B cell (primary cell): ENCODE measurements around the gene RALY. TPM values are rescaled to one million over a fixed set of nuclear protein-coding genes. Genes with fewer than 3 reads are reported as not detected.

ENCODE experiments used
- ATAC-seq: fragments of 200-7000 bp; cut with Tn5 transposase; one replicate; pipeline ENCODE4 v1.10.0; 2021; ENCODE audit warnings: low read depth, mild to moderate bottlenecking, moderate number of reproducible peaks, moderate library complexity
- CTCF ChIA-PET: fragments of 350-600 bp; sonication (Branson Sonifier 250); formaldehyde crosslinking; loops from one replicate; lab custom pipeline; 2021; ENCODE audit warnings: antibody characterized with exemption, inconsistent platforms; lab: Charles Lee
- POLR2A ChIA-PET: fragments of 350-600 bp; sonication (Branson Sonifier 250); formaldehyde crosslinking; loops from one replicate; lab custom pipeline; 2021; ENCODE audit warnings: antibody characterized with exemption; lab: Charles Lee
- DNase-seq: peaks from one replicate; pipeline ENCODE4 v3.0.0; 2013
- H2AFZ ChIP-seq: 2 replicates; pipeline ENCODE4 v1.6.1; 2012; ENCODE audit warnings: mild to moderate bottlenecking, low read depth, low read length; ENCODE audit not compliant: insufficient read depth, poor library complexity, severe bottlenecking
- H3K27ac ChIP-seq, 2 donors: 1 replicate in 1 of 2; 2 replicates in 1 of 2; pipeline ENCODE4 v1.5.1; 2012 to 2013; ENCODE audit warnings: low read length in 2 of 2, mild to moderate bottlenecking in 2 of 2, moderate library complexity in 1 of 2
- H3K27me3 ChIP-seq, 4 experiments: fragments of 200-600 bp in 1 of 4; sonication (generic) in 1 of 4; replicated peaks in 1 of 4; 1 replicate in 2 of 4; 2 replicates in 2 of 4; pipeline versions ENCODE4 v1.6.1 to v1.7.0; 2013 to 2016; ENCODE audit warnings: low read length in 3 of 4, mild to moderate bottlenecking in 2 of 4, mixed read lengths in 1 of 4, moderate library complexity in 1 of 4; ENCODE audit not compliant: insufficient read depth in 4 of 4, control insufficient read depth in 3 of 4; ENCODE audit errors: control extremely low read depth in 1 of 4
- H3K36me3 ChIP-seq, 2 experiments: replicated peaks in 1 of 2; 1 replicate in 1 of 2; 2 replicates in 1 of 2; pipeline versions ENCODE4 v1.6.1 to v1.7.1; 2013; ENCODE audit warnings: low read length in 1 of 2; ENCODE audit not compliant: insufficient read depth in 2 of 2, control insufficient read depth in 1 of 2; ENCODE audit errors: control extremely low read depth in 1 of 2, extremely low read depth in 1 of 2
- H3K4me1 ChIP-seq, 2 donors: fragments of 200-600 bp in 1 of 2; sonication (generic) in 1 of 2; 1 replicate in 1 of 2; 2 replicates in 1 of 2; pipeline versions ENCODE4 v1.5.1 to v1.6.1; 2013 to 2017; ENCODE audit warnings: low read length in 2 of 2; ENCODE audit not compliant: control insufficient read depth in 2 of 2, insufficient read depth in 2 of 2
- H3K4me2 ChIP-seq: replicated peaks from 2 replicates; pipeline ENCODE3; 2012; ENCODE audit warnings: mild to moderate bottlenecking, low read depth, low read length; ENCODE audit not compliant: poor library complexity, severe bottlenecking
- H3K4me3 ChIP-seq, 5 experiments: fragments of 200-600 bp in 1 of 5; sonication (generic) in 1 of 5; 1 replicate in 3 of 5; 2 replicates in 2 of 5; pipeline versions ENCODE4 v1.5.1 to v1.7.0; 2011 to 2016; ENCODE audit warnings: low read length in 4 of 5, mild to moderate bottlenecking in 4 of 5, low read depth in 2 of 5, control low read depth in 1 of 5, moderate library complexity in 1 of 5; ENCODE audit not compliant: insufficient read depth in 1 of 5; ENCODE audit errors: control extremely low read depth in 1 of 5, extremely low read depth in 1 of 5
- H3K79me2 ChIP-seq: fragments of 200-600 bp; sonication (generic); one replicate; pipeline ENCODE4 v1.6.0; 2016; ENCODE audit warnings: low read length; ENCODE audit not compliant: control insufficient read depth, insufficient read depth
- H3K9ac ChIP-seq: fragments of 200-600 bp; sonication (generic); 2 replicates; pipeline ENCODE4 v1.6.1; 2017; ENCODE audit warnings: mild to moderate bottlenecking, low read length, moderate library complexity
- H3K9me3 ChIP-seq, 3 donors: one replicate each; pipeline versions ENCODE4 v1.6.1 to v1.7.1; 2013; ENCODE audit warnings: low read length in 2 of 3; ENCODE audit not compliant: control insufficient read depth in 2 of 3, insufficient read depth in 1 of 3; ENCODE audit errors: control extremely low read depth in 1 of 3
- H4K20me1 ChIP-seq: 2 replicates; pipeline ENCODE4 v1.6.0; 2012; ENCODE audit warnings: mild to moderate bottlenecking, low read length; ENCODE audit not compliant: insufficient read depth, control insufficient read depth, poor library complexity, severe bottlenecking
- H3K27ac Mint-ChIP-seq: one replicate; pipeline ENCODE4 v1.8.0; 2021; ENCODE audit warnings: mixed read lengths
- H3K27me3 Mint-ChIP-seq: one replicate; pipeline ENCODE4 v1.8.0; 2021; ENCODE audit warnings: mixed read lengths
- H3K4me1 Mint-ChIP-seq: one replicate; pipeline ENCODE4 v1.8.0; 2021; ENCODE audit warnings: mixed read lengths
- H3K4me3 Mint-ChIP-seq: one replicate; pipeline ENCODE4 v1.8.0; 2021; ENCODE audit warnings: mixed read lengths
- H3K9me3 Mint-ChIP-seq: one replicate; pipeline ENCODE4 v1.8.0; 2022; ENCODE audit warnings: mixed read lengths; ENCODE audit not compliant: insufficient read depth
- EZH2 ChIP-seq: IDR thresholded peaks from 2 replicates; pipeline ENCODE4 v1.6.1; 2012; ENCODE audit warnings: borderline replicate concordance, low read depth, mild to moderate bottlenecking, moderate library complexity, low read length; ENCODE audit not compliant: insufficient read depth, poor library complexity, severe bottlenecking
- WGBS: methylation state at CpG from one replicate; pipeline ENCODE4 v1.1.5; 2013; ENCODE audit warnings: missing lambda C conversion rate; ENCODE audit not compliant: insufficient coverage; 5-methylcytosine and 5-hydroxymethylcytosine counted together
- intact Hi-C: fragments of 100-400 bp; cut with micrococcal nuclease; formaldehyde crosslinking; loops from one replicate; pipeline ENCODE4 v1.10.0; 2022
- polyA plus RNA-seq: library from polyadenylated mRNA; depleted of rRNA; stranded (reverse); fragments of >200 nt; gene quantifications from 2 replicates; pipeline ENCODE4 v1.2.3, GENCODE V29; 2012
- total RNA-seq, 2 donors: library from RNA; stranded (reverse); fragments of 120-200 nt in 1 of 2; gene quantifications; 1 replicate in 1 of 2; 2 replicates in 1 of 2; pipeline versions ENCODE4 v1.2.3 to v1.2.4, GENCODE V29; 2013 to 2022
- TF ChIP-seq, protein P1 (sequence below): fragments of 200-600 bp; IDR thresholded peaks from one replicate; pipeline ENCODE4 v1.8.0; 2022; ENCODE audit warnings: antibody characterized with exemption, mild to moderate bottlenecking

RALY gene
- total and polyA plus RNA-seq, 2 donors (not counting 1 experiment from before 2014, with no cell fraction given): 89.8 to 94.4 TPM

DNA sequence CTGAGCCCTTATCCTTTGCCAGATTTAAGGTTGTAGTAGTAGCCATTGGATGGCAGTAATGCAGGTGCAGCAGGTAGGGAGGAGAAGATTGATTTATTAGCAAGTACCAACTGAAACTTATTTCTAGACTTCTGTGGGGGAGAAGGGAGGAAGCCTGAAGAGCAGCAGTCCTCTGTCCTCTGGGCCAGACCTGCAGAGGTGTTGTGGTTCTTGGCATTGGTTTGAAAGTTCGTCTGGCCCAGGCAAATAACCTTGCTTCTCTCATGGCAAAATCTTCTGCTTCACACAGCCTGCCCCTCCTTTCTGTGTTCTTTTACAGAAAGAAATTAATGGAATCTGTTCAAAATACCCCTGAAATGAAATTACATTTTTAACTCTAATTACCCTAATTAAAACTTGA is 24.5 kb downstream of the RALY start:
- intact Hi-C loops: no loop called here
- no peak overlapping the region for H3K9ac ChIP-seq
- Mint-ChIP-seq H3K4me1 (peaks cover 83% of the 10 kb centered on the region), H3K9me3 (no peaks in the 10 kb centered on the region), H3K27ac (peak overlapping the region; percentile 23), H3K4me3 (no peak overlapping the region), H3K27me3 (no peaks in the 10 kb centered on the region)
- DNase-seq: no peak
- TF ChIP-seq, protein P1, sequence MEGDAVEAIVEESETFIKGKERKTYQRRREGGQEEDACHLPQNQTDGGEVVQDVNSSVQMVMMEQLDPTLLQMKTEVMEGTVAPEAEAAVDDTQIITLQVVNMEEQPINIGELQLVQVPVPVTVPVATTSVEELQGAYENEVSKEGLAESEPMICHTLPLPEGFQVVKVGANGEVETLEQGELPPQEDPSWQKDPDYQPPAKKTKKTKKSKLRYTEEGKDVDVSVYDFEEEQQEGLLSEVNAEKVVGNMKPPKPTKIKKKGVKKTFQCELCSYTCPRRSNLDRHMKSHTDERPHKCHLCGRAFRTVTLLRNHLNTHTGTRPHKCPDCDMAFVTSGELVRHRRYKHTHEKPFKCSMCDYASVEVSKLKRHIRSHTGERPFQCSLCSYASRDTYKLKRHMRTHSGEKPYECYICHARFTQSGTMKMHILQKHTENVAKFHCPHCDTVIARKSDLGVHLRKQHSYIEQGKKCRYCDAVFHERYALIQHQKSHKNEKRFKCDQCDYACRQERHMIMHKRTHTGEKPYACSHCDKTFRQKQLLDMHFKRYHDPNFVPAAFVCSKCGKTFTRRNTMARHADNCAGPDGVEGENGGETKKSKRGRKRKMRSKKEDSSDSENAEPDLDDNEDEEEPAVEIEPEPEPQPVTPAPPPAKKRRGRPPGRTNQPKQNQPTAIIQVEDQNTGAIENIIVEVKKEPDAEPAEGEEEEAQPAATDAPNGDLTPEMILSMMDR: no peak
- no peak for TF ChIP-seq EZH2
- peaks cover 0 to 3% of the 10 kb centered on the region in 2 experiments for H3K36me3 ChIP-seq
- no peak overlapping the region for H3K4me3 ChIP-seq
- H3K79me2 ChIP-seq: peaks cover 93% of the 10 kb centered on the region
- ChIA-PET POLR2A (no interaction called here), CTCF (interaction anchor here (0.6 kb wide), 1 partner anchor 786 kb away, joined by 4 read pairs; no protein-coding TSS in a partner anchor)
- H3K4me2 ChIP-seq: no peak overlapping the region
- H3K27ac ChIP-seq: peak overlapping the region in 1 of 2 donors; percentile 19
- no peak overlapping the region for H2AFZ ChIP-seq
- no peak for ATAC-seq
- peaks cover 92% of the 10 kb centered on the region for H4K20me1 ChIP-seq
- H3K4me1 ChIP-seq: peaks cover 61 to 67% of the 10 kb centered on the region in 2 donors
- WGBS: no CpG with 5 or more reads among the region's 1 CpG
- H3K9me3 ChIP-seq: no peaks in the 10 kb centered on the region
- H3K27me3 ChIP-seq: no peaks in the 10 kb centered on the region

DNA sequence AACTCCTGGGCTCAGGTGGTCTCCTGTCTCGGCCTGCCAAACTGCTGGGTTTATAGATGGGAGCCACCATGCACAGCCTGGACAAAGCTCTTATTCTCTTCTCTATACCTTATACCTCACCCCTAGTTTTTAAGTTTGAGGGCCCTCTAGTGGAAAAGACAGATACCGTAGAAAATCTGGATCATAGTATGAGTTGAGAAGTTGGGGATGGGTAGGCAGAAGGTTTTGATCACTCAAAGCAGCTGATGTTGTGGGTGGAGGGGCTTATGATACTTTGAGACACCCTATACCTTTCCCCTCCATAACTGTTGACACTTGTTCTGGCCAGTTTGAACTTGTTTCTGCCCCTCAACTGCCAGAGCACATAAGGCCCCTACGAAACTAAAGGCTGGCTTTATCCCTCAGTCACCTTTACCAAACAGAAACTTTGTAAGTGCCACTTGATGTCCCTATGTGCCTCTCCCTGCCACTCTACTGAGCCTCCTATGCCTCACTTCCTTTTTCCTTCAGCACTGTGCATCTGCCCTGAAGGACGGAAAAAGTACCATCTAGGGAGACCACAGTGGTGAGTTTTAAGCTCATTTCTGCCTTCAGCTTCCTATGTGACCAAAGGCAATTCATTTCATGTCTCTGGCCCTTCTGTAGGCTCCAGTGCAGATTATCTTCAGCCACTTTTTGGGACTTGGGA is 28.6 kb downstream of the RALY start:
- peak overlapping the region; percentile 41 for H3K4me2 ChIP-seq
- intact Hi-C loops: no loop called here
- H3K9me3 ChIP-seq: no peaks in the 10 kb centered on the region
- peak overlapping the region; percentile 57 for H3K27ac Mint-ChIP-seq
- CTCF ChIA-PET: interaction anchor here (0.5 to 1.8 kb wide), 11 partner anchors 17 to 355 kb away, joined by 3 to 10 read pairs (median 3); partner anchors contain the start of gene RALY
- POLR2A ChIA-PET: interaction anchor here (1.0 kb wide), 1 partner anchor 29 kb away, joined by 7 read pairs; the partner anchor contains the start of gene RALY
- DNase-seq (peak; percentile 48), ATAC-seq (peak; percentile 66)
- peaks cover 96% of the 10 kb centered on the region for H3K79me2 ChIP-seq
- 53% methylated on average over 2 of the region's 4 CpGs for WGBS
- no peaks in the 10 kb centered on the region for H3K27me3 ChIP-seq
- no peak overlapping the region for H2AFZ ChIP-seq
- no peaks in the 10 kb centered on the region for H3K36me3 ChIP-seq
- peak overlapping the region in 1 of 2 donors; percentile 35 for H3K27ac ChIP-seq
- H3K9ac ChIP-seq: peak overlapping the region; percentile 17
- peaks cover 82% of the 10 kb centered on the region for H3K4me1 Mint-ChIP-seq
- H3K4me1 ChIP-seq: peaks cover 58 to 71% of the 10 kb centered on the region in 2 donors
- peaks cover 95% of the 10 kb centered on the region for H4K20me1 ChIP-seq
- no peaks in the 10 kb centered on the region for H3K9me3 Mint-ChIP-seq
- TF ChIP-seq EZH2: no peak
- TF ChIP-seq, protein P1: peak; percentile 55
- no peaks in the 10 kb centered on the region for H3K27me3 Mint-ChIP-seq
- H3K4me3 ChIP-seq: no peak overlapping the region
- peak overlapping the region; percentile 4 for H3K4me3 Mint-ChIP-seq
